TTC549 (cell line): ENCODE measurements around the gene AP2A2.

Experiments used
- FAIRE-seq: peaks from 2 replicates; lab custom pipeline; 2012; peaks lifted over from hg19 to GRCh38; lab: Jason Lieb, UNC

AP2A2 gene

GRCh38 chr11:1042626-1043562 lies 117.2 kb downstream of the AP2A2 start:
- FAIRE-seq, result no peak

GRCh38 chr11:1043563-1044096 lies 118.0 kb downstream of the AP2A2 start:
- no peak for FAIRE-seq

GRCh38 chr11:1044160-1044559 lies 118.5 kb downstream of the AP2A2 start:
- FAIRE-seq, result no peak

GRCh38 chr11:1047595-1048156 lies 122.0 kb downstream of the AP2A2 start:
- no peak for FAIRE-seq

GRCh38 chr11:1048375-1049070 lies 122.9 kb downstream of the AP2A2 start:
- FAIRE-seq, result no peak

GRCh38 chr11:1049071-1049405 lies 123.4 kb downstream of the AP2A2 start:
- FAIRE-seq, result no peak

- FAIRE-seq, result no peak
These were observed 123.8 kb downstream of the AP2A2 start for GRCh38 chr11:1049431-1049891.

GRCh38 chr11:1049911-1050580 lies 124.4 kb downstream of the AP2A2 start:
- no peak for FAIRE-seq

GRCh38 chr11:1050581-1051355 lies 125.1 kb downstream of the AP2A2 start:
- FAIRE-seq, result no peak

- no peak for FAIRE-seq
These were observed 125.9 kb downstream of the AP2A2 start for GRCh38 chr11:1051356-1052132.

GRCh38 chr11:1052133-1053011 lies 126.7 kb downstream of the AP2A2 start:
- no peak for FAIRE-seq

GRCh38 chr11:1053121-1053901 lies 127.6 kb downstream of the AP2A2 start:
- no peak for FAIRE-seq

- FAIRE-seq, result no peak
These were observed 128.8 kb downstream of the AP2A2 start for GRCh38 chr11:1054143-1055108.

GRCh38 chr11:1055109-1055703 lies 129.5 kb downstream of the AP2A2 start:
- FAIRE-seq, result no peak

- FAIRE-seq, result no peak
These were observed 130.5 kb downstream of the AP2A2 start for GRCh38 chr11:1055990-1056771.

GRCh38 chr11:1057806-1058205 lies 132.1 kb downstream of the AP2A2 start:
- FAIRE-seq, result no peak
